DOHH2 (cell line): ENCODE measurements around the gene SERINC1.

Experiments used
- CTCF ChIP-seq: fragments of 200-600 bp; sonication (generic); IDR thresholded peaks from one replicate; pipeline ENCODE4 v1.5.1; 2014; ENCODE audit warnings: antibody characterized with exemption, mild to moderate bottlenecking, low read depth, low read length; ENCODE audit not compliant: poor library complexity, severe bottlenecking
- EZH2phosphoT487 ChIP-seq: fragments of 200-600 bp; sonication (generic); IDR thresholded peaks from 2 replicates; pipeline ENCODE4 v1.6.1; 2017; ENCODE audit warnings: borderline replicate concordance, mild to moderate bottlenecking, antibody characterized with exemption, low read length, moderate library complexity, mixed read lengths

- no peak for TF ChIP-seq CTCF
- no peak for TF ChIP-seq EZH2phosphoT487
Measured at GRCh38 chr6:122400462-122401089, 71.0 kb downstream of the SERINC1 start.
